HFF-Myc (cell line): Measurements from ENCODE around the gene ACTR1B.

ENCODE experiments used
- DNase-seq: peaks from one replicate; pipeline ENCODE4 v3.0.0-alpha.2; 2011; ENCODE audit warnings: low read depth; ENCODE audit errors: extremely low read depth
- H3K4me3 ChIP-seq: replicated peaks from 2 replicates; pipeline ENCODE4 v1.5.1; 2011; ENCODE audit warnings: low read depth, mild to moderate bottlenecking, control low read depth, low read length
- CTCF ChIP-seq: IDR thresholded peaks from 2 replicates; pipeline ENCODE4 v1.5.1; 2012; ENCODE audit warnings: mild to moderate bottlenecking, low read depth, low read length, control low read depth; ENCODE audit errors: missing control alignments

Gene ACTR1B

GRCh38 chr2:97663626-97663961 lies 250 bp downstream of the ACTR1B start:
- no peak for TF ChIP-seq CTCF
- peak overlapping the region; percentile 93 for H3K4me3 ChIP-seq
- DNase-seq: no peak

GRCh38 chr2:97662895-97663625 lies 784 bp downstream of the ACTR1B start:
- peak; percentile 73 for DNase-seq
- no peak for TF ChIP-seq CTCF
- H3K4me3 ChIP-seq: peak overlapping the region; percentile 93

- peak overlapping the region; percentile 93 for H3K4me3 ChIP-seq
- DNase-seq: no peak
- no peak for TF ChIP-seq CTCF
These were observed 1.4 kb downstream of the ACTR1B start for GRCh38 chr2:97662386-97662894.

GRCh38 chr2:97661927-97662326 lies 1.9 kb downstream of the ACTR1B start:
- DNase-seq: no peak
- H3K4me3 ChIP-seq: peak overlapping the region; percentile 93
- TF ChIP-seq CTCF: no peak

GRCh38 chr2:97660775-97661389 lies 3.0 kb downstream of the ACTR1B start:
- no peak for TF ChIP-seq CTCF
- no peak for DNase-seq
- no peak overlapping the region for H3K4me3 ChIP-seq

GRCh38 chr2:97660044-97660774 lies 3.6 kb downstream of the ACTR1B start:
- H3K4me3 ChIP-seq: no peak overlapping the region
- TF ChIP-seq CTCF: no peak
- DNase-seq: no peak
